Lower leg skin (tissue), 3 donors: ENCODE measurements around the gene NR1H2.

Experiments used
- POLR2A ChIP-seq, 2 donors: fragments of 450-650 bp; IDR thresholded peaks; one replicate each; pipeline ENCODE4 v1.6.1; 2016 to 2017; ENCODE audit warnings: antibody characterized with exemption in 2 of 2, mild to moderate bottlenecking in 1 of 2, moderate library complexity in 1 of 2
- TF ChIP-seq, protein P1 (sequence below), 3 donors: fragments of 450-650 bp; IDR thresholded peaks; one replicate each; pipeline ENCODE4 v1.5.1; 2016; ENCODE audit warnings: antibody characterized with exemption in 3 of 3, mild to moderate bottlenecking in 3 of 3, moderate library complexity in 2 of 3

DNA sequence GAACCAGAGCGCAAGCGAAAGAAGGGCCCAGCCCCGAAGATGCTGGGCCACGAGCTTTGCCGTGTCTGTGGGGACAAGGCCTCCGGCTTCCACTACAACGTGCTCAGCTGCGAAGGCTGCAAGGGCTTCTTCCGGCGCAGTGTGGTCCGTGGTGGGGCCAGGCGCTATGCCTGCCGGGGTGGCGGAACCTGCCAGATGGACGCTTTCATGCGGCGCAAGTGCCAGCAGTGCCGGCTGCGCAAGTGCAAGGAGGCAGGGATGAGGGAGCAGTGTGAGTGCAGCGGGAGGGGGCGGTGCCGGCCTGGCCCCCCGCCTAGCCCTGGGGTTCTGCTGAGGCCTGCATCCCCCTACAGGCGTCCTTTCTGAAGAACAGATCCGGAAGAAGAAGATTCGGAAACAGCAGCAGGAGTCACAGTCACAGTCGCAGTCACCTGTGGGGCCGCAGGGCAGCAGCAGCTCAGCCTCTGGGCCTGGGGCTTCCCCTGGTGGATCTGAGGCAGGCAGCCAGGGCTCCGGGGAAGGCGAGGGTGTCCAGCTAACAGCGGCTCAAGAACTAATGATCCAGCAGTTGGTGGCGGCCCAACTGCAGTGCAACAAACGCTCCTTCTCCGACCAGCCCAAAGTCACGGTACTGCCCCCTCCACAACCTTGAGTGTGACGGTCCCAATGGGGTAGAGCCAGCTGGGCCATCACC, 2.1 kb downstream of the NR1H2 start:
- TF ChIP-seq, protein P1, sequence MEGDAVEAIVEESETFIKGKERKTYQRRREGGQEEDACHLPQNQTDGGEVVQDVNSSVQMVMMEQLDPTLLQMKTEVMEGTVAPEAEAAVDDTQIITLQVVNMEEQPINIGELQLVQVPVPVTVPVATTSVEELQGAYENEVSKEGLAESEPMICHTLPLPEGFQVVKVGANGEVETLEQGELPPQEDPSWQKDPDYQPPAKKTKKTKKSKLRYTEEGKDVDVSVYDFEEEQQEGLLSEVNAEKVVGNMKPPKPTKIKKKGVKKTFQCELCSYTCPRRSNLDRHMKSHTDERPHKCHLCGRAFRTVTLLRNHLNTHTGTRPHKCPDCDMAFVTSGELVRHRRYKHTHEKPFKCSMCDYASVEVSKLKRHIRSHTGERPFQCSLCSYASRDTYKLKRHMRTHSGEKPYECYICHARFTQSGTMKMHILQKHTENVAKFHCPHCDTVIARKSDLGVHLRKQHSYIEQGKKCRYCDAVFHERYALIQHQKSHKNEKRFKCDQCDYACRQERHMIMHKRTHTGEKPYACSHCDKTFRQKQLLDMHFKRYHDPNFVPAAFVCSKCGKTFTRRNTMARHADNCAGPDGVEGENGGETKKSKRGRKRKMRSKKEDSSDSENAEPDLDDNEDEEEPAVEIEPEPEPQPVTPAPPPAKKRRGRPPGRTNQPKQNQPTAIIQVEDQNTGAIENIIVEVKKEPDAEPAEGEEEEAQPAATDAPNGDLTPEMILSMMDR (IDR thresholded peaks at IDR 0.05) = no peak
- no peak for TF ChIP-seq POLR2A (IDR thresholded peaks at IDR 0.05)
